ENCODE results near the gene FAM98C. TPM values are rescaled to one million over a fixed set of nuclear protein-coding genes. Genes with fewer than 3 reads are reported as not detected.

Gene FAM98C
- total and polyA plus RNA-seq, 2 experiments from 2014 or later: 9.9 to 20.2 TPM

- Histone ChIP-seq H3K36me3 (replicated peaks; ENCODE audit: insufficient read depth, low read depth) (no peaks in the 10 kb centered on the region), H3K27ac (no peak overlapping the region), H3K4me3 (no peak overlapping the region), H3K9me3 (ENCODE audit: low read depth) (no peaks in the 10 kb centered on the region), H3K4me2 (no peak overlapping the region), H3K79me2 (no peaks in the 10 kb centered on the region), H4K20me1 (ENCODE audit: insufficient read depth, poor library complexity, severe bottlenecking) (no peaks in the 10 kb centered on the region), H3K9me2 (replicated peaks; ENCODE audit: insufficient read depth) (no peaks in the 10 kb centered on the region), H2AFZ (no peak overlapping the region), H3K27me3 (no peaks in the 10 kb centered on the region), H3K4me1 (ENCODE audit: insufficient read depth) (no peaks in the 10 kb centered on the region)
- no peak for TF ChIP-seq CTCF (IDR thresholded peaks at IDR 0.05; ENCODE audit: poor library complexity)
- TF ChIP-seq EZH2 (IDR thresholded peaks at IDR 0.05; ENCODE audit: borderline replicate concordance): no peak
- no peak for TF ChIP-seq EZH2phosphoT487 (IDR thresholded peaks at IDR 0.05; ENCODE audit: low read depth, severe bottlenecking, unreplicated experiment)
- WGBS (ENCODE audit: low lambda C conversion rate, missing lambda C conversion rate): 51% methylated on average over 5 of the region's 7 CpGs
- no peak for DNase-seq (ENCODE audit: low spot score)
These were observed 38.9 kb downstream of the FAM98C start for GRCh38 chr19:38441657-38442348.

- no peak overlapping the region for H3K4me3 ChIP-seq
- TF ChIP-seq EZH2 (IDR thresholded peaks at IDR 0.05; ENCODE audit: borderline replicate concordance) (no peak), CTCF (IDR thresholded peaks at IDR 0.05; ENCODE audit: poor library complexity) (no peak), EZH2phosphoT487 (IDR thresholded peaks at IDR 0.05; ENCODE audit: low read depth, severe bottlenecking, unreplicated experiment) (no peak)
- H3K4me1 ChIP-seq (ENCODE audit: insufficient read depth): no peaks in the 10 kb centered on the region
- H3K79me2 ChIP-seq: no peaks in the 10 kb centered on the region
- no peaks in the 10 kb centered on the region for H3K9me3 ChIP-seq (ENCODE audit: low read depth)
- no peak overlapping the region for H3K4me2 ChIP-seq
- no peaks in the 10 kb centered on the region for H3K9me2 ChIP-seq (replicated peaks; ENCODE audit: insufficient read depth)
- no peaks in the 10 kb centered on the region for H3K27me3 ChIP-seq
- H2AFZ ChIP-seq: no peak overlapping the region
- no peak overlapping the region for H3K27ac ChIP-seq
- H4K20me1 ChIP-seq (ENCODE audit: insufficient read depth, poor library complexity, severe bottlenecking): no peaks in the 10 kb centered on the region
- DNase-seq (ENCODE audit: low spot score): no peak
- no peaks in the 10 kb centered on the region for H3K36me3 ChIP-seq (replicated peaks; ENCODE audit: insufficient read depth, low read depth)
- WGBS (ENCODE audit: low lambda C conversion rate, missing lambda C conversion rate): 94% methylated on average over 7 of the region's 9 CpGs
These were observed 39.8 kb downstream of the FAM98C start for GRCh38 chr19:38442736-38443135.

GRCh38 chr19:38443458-38443999 lies 40.6 kb downstream of the FAM98C start:
- H3K9me2 ChIP-seq (replicated peaks; ENCODE audit: insufficient read depth): no peaks in the 10 kb centered on the region
- TF ChIP-seq EZH2 (IDR thresholded peaks at IDR 0.05; ENCODE audit: borderline replicate concordance) (no peak), EZH2phosphoT487 (IDR thresholded peaks at IDR 0.05; ENCODE audit: low read depth, severe bottlenecking, unreplicated experiment) (no peak), CTCF (IDR thresholded peaks at IDR 0.05; ENCODE audit: poor library complexity) (no peak)
- no peaks in the 10 kb centered on the region for H4K20me1 ChIP-seq (ENCODE audit: insufficient read depth, poor library complexity, severe bottlenecking)
- DNase-seq (ENCODE audit: low spot score): no peak
- no peaks in the 10 kb centered on the region for H3K9me3 ChIP-seq (ENCODE audit: low read depth)
- H3K4me1 ChIP-seq (ENCODE audit: insufficient read depth): no peaks in the 10 kb centered on the region
- H3K4me2 ChIP-seq: no peak overlapping the region
- no peak overlapping the region for H2AFZ ChIP-seq
- 88% methylated on average over 15 of the region's 15 CpGs for WGBS (ENCODE audit: low lambda C conversion rate, missing lambda C conversion rate)
- no peak overlapping the region for H3K27ac ChIP-seq
- H3K36me3 ChIP-seq (replicated peaks; ENCODE audit: insufficient read depth, low read depth): no peaks in the 10 kb centered on the region
- H3K4me3 ChIP-seq: no peak overlapping the region
- no peaks in the 10 kb centered on the region for H3K79me2 ChIP-seq
- H3K27me3 ChIP-seq: no peaks in the 10 kb centered on the region
